ENCODE results near the gene TP53I13.

DNA sequence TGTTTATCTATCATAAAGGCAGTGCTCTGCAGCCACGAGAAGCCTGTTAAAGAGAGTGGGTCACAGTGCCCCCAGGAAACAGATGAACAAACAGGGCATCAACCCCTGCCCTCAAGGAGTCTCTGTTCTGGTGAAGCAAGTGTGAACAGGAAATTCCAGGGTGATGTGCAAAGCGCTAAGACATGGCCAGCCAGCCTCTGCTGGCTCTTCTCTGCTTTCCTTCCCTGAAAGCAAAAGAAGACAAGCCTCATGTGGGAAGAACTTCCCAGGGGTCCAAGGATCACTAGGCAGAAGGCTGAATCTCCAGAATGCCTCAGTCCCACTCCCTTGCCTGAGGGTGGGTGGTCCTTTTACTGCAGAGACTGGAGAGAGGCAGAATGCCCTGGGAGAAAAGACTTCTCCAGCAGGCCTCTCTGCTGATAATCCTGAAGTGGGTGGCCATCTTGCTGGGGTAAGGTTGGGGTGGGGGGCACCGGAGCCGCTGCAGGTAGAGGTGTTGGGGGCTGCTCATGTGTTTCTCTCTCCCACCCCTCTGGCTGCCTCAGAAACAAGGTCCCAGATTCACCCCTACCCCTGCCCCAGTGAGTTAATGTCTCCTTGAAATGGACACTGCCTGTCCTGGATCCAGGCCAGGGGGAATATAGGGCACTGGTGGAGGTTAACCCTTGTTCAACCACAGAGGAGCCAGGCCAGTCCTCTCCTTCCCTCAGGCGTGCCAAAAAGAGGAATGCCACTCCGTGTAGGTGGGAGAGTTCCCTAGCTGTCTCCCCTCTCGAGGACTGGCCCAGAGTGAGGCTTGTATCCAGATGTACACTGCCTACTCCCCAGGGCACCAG is 26.8 kb downstream of the TP53I13 start:
- TF ChIP-seq, protein P1, sequence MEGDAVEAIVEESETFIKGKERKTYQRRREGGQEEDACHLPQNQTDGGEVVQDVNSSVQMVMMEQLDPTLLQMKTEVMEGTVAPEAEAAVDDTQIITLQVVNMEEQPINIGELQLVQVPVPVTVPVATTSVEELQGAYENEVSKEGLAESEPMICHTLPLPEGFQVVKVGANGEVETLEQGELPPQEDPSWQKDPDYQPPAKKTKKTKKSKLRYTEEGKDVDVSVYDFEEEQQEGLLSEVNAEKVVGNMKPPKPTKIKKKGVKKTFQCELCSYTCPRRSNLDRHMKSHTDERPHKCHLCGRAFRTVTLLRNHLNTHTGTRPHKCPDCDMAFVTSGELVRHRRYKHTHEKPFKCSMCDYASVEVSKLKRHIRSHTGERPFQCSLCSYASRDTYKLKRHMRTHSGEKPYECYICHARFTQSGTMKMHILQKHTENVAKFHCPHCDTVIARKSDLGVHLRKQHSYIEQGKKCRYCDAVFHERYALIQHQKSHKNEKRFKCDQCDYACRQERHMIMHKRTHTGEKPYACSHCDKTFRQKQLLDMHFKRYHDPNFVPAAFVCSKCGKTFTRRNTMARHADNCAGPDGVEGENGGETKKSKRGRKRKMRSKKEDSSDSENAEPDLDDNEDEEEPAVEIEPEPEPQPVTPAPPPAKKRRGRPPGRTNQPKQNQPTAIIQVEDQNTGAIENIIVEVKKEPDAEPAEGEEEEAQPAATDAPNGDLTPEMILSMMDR (IDR thresholded peaks at IDR 0.05) = no peak
- no peak for TF ChIP-seq POLR2A (IDR thresholded peaks at IDR 0.05)

All from tibial nerve (tissue), 3 donors.